HL-60 (cell line): ENCODE measurements around the gene TANK.

Source experiments
- CTCF ChIP-seq: IDR thresholded peaks from one replicate; pipeline ENCODE4 v1.5.1; 2011; ENCODE audit warnings: low read length, control low read depth, inconsistent platforms; ENCODE audit not compliant: insufficient read depth
- GABPA ChIP-seq: IDR thresholded peaks from 2 replicates; pipeline ENCODE4 v1.6.1; 2012; ENCODE audit warnings: low read depth
- REST ChIP-seq: IDR thresholded peaks from 2 replicates; pipeline ENCODE4 v1.6.1; 2012; ENCODE audit warnings: low read depth; ENCODE audit not compliant: insufficient replicate concordance

- no peak for TF ChIP-seq CTCF
- no peak for TF ChIP-seq GABPA
- no peak for TF ChIP-seq REST
These were observed 20.9 kb upstream of the TANK start for GRCh38 chr2:161139098-161139987.
